ENCODE results near the gene PDE4A.
"Not testable (repeated sequence)": the region's sequence is repeated elsewhere in the genome, so short reads cannot be mapped to it uniquely, and the experiment has no call there.

The PDE4A gene

DNA sequence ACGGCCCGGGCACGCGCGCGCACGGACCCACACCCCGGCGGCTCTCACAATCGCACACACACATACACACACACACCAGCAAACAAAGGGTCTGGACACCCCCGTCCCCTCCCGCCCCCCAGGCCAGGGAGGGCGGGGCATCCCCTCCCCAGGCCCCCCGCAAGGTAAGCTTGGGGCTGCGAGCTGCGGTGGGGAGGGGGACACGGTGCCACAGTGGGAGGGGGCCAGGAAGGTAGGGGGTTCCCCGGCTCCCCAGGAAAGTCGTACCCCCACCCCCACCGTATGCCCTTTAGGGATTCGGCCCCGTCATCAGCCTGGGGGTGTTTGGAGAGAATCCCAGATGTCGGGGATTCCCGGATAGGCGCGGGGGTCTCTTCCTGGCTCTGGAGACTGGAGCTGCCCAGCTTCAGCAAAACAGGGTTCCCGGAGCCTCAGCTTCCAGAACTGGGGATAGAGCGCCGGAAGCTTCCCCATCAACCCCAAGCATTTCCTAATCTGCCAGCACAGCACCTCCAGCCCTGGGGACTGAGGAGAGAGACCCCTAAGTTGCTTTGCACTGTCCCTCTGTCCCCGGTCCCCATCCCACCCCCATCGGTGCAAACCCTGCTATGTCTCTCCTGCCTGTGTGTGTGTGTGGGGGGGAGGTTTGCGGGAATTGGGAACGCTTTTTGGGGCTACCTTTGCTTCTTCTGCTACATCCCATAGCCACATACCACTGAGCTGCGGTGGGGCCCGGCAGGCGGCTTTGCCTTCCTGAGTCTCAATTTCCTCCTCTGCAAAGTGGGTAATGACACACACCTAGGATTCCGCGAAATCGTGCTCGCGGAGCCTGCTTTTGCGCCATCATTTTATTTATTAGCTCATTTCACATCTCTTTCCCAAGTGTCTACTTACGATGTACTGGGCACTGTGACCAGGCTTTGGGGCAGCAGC is 15.2 kb upstream of the PDE4A start:
- DNase-seq, result no peak

DNA sequence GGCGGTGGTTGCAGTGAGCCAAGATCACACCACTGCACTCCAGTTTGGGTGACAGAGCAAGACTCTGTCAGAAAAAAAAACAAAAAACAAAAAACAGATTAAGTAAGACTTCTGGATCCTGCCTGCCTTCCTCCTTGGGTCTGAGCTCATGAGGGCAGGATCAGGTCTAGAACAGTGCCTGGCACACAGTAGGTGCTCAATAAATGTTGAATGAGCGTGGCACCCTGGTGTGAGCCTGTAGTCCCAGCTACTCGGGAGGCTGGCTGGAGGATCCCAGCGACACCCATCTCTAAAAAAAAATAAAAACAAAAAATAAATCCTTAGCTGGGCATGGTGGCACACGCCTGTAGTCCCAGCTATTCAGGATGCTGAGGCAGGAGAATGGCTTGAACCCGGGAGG is 14.1 kb upstream of the PDE4A start:
- no peak for DNase-seq

DNA sequence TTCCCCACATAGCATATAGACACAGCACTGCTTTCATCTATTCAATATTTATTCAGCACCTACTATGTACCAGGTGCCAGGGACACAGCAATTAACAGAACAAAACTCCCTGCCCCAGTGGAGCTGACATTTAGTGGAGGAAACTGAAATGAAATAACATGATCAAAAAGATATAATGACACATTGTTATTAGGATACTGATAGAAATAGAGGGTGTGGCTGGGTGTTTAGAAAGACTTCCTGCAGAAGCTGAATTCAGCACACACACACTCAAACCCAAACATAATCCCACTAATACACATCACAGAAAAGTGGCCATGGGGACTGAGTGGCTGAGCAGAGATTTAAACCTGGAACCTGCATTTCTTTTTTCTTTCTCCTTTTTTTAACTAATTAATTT is 13.2 kb upstream of the PDE4A start:
- DNase-seq, result no peak

DNA sequence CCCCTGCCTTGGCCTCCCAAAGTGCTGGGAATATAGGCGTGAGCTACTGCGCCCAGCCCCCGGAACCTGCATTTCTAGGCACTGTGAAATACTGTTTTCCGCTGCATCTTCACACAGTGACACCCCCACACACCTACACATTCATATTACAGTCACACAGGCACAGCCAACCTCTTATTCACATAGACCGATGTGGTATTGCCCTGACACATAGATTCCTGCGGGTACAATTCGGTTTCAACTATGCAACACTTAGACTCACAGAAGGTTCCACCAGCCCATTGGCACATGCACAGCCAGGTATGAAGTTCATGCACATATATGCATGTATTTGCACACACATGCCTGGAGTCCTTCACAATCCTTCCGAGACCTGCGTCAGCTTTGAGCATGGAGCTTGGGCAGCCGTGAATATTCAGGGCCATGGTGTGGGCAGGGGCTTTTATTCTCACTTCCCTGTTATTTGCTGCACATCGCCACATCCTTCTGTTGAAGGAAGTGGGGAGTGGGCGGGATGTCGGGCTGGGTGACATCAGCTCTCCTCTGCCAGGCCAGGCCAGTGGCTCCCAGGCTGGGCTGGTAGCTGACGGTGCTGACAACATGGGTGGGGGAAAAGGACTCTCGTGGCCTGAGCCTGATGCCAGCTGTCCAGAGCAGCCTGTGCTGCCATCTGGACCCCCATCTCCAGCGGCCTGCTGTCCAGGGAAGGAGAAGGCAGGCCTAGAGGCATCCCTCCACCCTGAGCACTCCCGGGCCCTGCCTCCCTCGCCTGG is 11.6 kb upstream of the PDE4A start:
- DNase-seq, result no peak

DNA sequence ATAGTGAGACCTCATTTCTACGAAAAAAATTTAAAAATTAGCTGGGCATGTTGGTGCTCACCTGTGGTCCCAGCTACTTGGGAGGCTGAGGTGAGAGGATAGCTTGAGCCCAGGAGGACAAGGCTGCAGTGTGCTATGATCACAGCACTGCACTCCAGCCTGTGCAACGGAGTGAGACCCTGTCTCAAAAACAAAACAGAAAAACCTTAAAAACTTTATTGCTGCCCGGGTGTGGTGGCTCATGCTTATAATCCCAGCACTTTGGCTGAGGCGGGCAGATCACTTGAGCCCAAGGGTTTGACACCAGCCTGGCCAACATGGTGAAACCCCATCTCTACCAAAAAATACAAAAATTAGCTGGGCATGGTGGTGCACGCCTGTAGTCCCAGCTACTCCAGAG is 9.1 kb upstream of the PDE4A start:
- not testable (repeated sequence) for DNase-seq

DNA sequence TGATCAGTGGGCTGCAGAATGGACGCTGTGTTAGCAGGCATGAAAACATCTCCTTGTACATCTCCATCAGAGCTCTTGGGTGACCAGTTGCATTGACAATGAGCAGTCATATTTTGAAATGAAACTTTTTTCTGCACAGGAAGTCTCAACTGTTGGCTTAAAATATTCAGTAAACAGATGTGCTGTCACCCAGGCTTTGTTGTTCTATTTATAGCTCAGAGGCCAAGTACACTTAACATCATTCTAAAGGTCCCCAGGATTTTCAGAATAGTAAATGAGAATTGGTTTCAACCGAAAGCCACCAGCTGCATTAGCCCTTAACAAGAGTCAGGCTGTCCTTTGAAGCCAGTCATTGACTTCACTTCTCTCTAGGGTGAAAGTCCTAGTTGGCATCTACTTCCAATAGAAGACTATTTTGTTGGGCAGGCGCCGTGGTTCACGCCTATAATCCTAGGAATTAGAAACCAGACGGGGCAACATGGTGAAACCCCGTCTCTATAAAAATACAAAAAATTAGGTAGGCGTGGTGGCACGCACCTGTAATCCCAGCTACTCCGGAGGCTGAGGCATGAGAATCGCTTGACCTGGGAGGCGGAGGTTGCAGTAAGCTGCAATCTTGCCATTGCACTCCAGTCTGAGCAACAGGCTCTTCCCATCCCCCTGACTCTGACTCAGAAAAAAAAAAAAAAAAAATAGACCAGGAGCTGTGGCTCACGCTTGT is 7.9 kb upstream of the PDE4A start:
- no peak for DNase-seq

DNA sequence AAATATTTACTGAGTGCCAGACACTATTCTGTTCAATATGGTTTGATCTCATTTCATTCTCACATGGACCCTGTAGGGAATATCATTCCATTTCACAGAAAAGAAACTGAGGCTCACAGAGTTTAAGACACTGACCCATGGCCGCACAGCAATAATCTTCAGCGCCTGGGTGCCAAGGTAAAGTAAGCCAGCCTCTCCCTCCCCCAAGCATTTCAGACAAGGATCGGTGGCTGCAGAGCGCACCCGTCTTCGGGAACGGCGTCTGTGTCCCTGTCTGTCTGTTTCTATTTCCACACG is 4.3 kb upstream of the PDE4A start:
- no peak for DNase-seq

DNA sequence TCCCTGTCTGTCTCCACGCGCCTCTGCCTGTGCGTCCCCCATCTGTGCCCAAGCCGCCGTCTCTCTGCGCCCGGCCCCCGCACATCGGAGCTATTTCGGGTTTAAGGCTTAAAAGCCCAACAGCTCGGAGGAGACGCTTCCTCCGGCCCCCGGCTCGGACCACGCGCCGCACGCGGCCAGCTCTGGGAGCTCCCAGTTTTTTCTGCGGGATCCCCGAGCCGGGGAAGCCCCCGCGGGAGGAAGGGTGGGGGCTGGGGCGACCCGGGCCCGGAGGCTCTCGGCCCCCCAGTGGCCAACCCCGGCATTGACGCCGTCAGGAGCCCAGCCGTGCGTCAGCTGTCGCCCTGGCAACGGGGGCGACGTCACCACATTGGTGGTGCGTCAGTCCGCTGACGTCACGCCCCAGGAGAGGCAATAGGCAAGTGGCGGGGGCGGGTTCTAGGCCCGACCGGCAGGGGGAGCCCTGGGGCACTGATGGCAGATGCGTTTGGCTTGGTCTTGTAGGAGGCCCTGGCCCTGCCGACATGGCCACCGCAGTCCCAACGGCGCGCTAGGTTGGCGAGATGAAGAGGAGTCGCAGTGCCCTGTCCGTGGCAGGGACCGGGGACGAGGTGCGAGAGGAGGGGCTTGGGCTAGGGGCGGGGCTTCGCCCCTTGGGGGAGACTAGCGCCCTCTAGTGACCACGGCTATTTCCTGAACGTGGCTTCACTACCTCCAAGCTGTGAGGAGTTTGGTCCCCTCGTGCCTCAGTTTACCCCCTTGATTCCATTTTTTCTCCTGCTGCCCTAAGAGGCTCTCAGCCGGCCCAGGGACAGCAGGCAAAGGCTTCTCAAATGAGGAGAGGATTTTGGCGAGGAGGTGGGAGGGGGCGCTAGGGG is 3.7 kb upstream of the PDE4A start:
- DNase-seq, result peak; percentile 80

DNA sequence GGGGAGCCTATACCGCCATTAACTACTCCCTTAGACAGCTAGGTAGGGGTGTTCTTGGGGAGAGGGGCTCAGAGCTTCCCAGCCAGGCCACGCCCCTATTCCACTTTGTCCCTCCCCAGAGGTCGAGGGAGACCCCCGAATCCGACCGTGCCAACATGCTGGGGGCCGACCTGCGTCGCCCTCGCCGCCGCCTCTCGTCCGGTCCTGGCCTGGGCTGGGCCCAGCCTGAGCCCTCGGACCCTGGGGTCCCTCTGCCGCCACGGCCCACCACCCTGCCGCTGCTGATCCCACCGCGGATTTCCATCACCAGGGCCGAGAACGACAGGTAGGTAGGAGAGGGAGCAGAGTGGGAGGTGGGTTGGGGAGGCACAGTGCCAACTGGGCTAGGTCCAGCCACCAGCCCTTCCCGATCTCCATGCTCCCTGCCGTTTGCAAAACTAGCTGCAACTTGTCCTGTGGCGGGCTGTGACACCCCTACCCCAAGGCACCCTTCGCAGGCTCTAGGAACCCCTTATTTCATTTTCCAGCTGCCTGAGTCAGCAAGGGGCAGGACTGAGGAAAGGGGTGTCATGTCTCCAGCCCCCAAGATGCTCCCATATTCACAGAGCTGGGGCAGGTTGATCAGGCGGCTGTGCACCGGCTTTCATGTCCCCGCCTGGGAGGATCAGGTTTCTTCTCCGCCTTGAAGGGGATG is 2.6 kb upstream of the PDE4A start:
- DNase-seq, result no peak

DNA sequence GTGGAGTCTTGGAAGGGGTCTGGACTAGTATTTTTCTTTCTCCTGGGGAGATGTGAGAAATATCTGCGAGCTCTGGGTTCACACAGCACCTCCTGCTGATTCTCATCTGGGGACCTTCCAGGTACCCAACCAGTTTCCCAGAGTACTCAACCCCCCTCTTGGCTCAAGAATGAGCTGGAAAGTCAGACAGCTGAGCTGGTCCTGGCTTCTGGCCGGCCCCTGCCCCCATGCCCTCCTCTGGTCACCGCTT is 2.2 kb upstream of the PDE4A start:
- DNase-seq, result no peak

DNA sequence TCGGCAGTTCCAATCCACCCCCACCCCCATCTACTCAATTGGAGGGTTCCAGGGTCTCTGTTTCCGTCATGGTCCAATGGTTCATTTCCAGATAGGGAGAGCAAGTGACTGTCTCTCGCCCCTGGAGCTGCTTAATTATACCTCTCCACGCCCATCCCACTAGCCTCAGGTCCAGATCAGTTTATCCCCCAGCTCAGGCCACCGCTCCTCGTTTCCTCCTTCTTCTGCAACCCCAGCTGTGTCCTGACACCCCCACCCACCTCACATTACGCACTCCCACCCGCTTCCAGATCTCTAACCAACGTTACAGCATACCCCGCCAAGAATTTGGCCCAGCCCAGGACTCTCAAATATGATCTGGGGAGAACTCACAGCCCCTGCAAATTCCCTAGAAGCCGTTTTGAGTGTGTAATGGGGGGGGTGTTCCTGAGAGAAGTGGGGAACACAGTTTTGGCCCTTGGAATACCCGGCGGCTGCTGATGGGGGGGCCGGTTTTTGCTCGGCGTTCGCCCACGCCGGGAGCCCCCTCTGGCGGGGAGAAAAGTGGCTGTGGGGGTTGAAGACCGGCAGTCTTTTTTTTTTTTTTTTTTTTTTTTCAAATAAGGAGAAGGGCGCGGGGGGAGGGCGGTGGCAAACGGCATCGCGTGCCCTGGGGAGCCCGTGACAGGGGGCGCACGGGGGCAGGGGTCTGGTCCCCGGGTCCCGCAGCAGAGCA is 1.7 kb upstream of the PDE4A start:
- DNase-seq, result no peak

DNA sequence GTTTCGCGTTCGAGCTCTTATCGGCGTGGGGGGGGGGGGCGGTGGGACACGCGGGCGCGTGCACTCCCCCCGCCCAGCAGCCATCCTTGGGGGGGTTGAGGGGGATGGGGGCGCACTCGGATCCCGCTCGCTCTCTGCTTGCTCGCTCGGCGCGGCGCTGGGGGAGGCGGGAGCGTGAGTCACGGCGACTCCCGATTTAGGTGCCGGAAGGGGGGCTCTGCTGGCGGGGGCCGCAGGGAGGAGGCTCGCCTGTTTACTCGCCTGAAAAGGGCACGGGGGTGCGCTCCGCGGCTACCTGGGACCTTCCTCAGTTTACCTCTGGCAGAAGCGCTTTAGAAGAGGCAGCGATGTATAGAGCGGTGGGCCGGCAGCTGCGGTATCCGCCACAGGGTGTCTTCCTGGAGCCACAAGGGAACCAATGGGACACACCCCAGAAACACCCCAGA is 1.1 kb upstream of the PDE4A start:
- no peak for DNase-seq

DNA sequence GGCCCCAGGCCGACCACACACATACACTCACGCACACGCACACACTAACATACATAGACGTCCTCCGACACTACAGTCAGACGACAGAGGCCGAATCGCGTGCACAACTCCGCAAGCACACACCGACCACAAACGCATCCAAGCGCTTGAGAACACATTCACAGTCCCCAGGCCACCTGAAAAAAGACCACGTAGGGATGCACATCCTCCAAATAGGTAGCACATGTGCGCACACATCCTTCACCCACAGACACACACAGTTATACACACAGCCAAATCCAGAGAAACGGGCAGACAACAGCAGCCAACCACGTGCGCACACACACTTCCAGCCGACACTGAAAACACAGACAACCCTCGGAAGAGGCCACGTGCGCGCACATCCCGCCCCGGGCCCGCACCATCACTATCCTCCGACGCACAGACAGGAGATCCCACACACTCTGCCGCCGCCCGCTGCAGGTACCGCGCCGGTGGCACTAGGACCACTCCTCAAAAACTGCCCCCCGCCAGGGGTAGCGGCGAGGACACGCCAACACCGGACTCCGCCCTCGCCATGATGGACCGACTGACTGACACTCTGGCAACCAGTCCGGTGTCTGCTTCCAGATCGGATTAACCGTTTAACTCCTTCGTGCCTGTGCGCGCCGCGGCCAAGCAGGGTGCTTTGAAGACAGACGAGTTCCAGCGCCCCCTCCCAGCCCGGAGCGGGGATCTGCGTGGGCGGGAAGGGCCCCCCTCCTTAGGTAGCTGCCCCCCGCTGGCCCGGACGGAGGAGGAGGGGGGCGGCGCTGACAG is 493 bp upstream of the PDE4A start:
- peak; percentile 70 for DNase-seq

DNA sequence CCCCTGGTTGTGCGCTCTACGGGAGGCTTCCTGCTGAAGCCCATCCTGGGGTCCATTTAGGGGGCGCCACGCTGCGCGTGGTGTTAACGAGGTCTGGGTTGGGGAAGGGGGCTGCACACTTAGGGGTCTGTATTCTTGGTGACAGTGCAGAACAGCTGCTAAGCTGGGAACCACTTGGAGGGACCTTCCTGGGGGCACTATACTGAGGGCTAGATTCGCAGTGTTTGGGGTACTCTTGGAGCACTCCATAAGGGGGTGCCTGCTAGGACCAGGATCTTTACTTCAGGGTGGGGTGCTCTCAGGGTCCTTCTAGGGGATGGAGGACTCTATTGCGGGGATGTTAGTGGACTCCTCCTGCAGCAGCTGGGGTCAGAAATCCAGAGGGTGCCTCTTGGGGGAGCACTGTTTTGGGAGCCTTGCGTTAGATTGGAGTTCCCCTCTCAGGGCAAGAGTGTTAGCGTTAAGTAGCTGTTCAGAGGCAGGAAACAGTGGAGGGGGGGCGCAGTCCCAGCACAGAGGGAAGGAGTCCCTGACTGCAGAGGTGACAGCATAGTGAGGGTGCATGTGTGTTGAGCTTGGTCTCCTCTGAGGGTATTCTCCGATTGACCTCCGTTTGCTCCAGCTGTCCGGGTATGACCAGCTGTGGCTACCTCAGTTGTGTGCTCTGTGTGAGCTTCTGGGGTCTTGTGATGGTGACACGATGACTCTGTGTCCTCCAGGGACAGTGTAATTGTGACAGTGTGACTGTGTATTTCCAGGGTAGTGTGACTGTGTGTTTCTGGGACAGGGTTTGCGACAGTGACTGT is 1.1 kb downstream of the PDE4A start:
- no peak for DNase-seq

DNA sequence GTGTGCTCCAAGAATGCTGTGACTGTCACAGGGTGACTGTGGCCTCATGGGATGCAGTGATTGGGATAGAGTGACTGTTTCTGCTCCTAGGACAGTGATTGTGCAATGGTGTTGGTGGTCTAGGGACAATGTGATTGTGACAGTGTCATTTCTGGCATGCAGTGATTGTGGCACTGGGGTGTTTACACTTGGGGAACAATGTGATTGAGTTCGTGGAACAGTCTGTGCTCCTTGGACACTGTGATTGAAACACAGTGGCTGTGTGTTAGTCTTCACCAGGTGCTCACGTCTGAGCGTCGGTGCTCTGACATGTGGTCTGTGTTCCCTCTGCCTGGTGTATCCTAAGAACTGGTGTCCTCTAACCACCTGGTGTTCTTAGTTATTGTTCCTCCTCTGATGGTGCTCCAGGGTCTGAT is 1.7 kb downstream of the PDE4A start:
- no peak for DNase-seq

DNA sequence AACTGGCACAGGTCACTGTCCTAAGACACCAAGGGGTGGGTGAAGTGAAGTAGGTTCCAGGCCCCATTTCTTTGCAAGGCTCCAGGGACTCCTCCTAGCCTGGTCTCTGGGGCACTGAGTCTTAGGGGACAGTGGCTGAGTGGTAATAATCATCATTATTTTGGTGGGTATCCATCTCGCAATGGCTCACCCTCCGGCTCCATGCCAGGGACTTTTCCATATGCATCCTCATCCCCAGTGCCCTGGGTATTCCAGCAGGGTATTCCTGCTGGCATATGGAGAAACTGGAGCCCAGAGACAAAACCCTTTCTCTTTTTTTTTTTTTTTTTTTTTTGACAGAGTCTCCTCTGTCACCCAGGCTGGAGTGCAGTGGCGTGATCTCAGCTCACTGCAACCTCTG is 2.5 kb downstream of the PDE4A start:
- DNase-seq, result no peak

DNA sequence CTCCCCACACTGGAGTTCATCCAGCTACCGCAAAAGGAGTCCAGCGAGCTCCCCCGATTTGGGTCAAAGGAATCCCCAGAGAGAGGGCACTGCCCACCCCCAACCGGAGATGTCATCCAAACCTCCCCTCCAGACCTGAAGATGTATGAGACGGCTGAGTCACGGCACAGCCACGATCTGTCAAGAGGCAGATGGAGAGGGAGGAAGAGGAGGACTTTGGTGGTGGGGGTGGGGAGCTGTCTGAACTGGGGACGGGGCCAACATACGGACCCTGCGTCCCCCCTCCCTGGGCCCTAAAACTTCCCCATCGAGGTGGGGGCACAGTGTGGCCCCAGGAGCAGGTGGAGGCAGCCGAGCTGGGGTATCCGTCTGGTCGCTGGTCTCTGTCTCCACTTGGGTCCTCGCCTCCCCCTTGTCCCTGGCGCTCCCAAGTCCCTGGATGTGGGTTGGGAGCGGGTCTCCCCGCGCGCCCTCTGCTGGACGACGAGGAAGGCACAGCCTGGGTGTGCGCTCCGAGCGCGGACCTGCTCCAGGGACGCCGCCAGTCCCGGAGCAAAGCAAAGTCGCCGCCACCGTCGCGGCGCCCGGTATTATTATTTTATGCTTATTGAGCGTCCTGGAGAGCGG is 3.8 kb downstream of the PDE4A start:
- DNase-seq, result peak; percentile 75

DNA sequence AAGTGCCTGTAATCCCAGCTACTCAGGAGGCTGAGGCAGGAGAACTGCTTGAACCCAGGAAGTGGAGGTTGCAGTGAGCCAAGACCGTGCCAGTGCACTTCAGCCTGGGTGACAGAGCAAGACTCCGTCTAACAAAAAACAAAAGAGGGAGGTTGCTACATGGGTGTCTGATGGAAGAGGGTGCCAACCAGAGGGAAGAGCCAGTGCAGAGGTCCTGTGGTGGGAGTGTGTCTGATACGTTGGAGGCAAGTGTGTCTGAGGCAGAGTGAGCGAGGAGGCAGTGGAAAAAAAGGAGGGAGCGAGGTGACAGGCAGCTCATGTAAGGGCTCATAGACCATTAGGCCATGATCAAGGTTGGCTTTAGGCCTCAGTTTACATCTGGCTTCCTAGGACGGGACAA is 6.8 kb downstream of the PDE4A start:
- DNase-seq, result no peak

DNA sequence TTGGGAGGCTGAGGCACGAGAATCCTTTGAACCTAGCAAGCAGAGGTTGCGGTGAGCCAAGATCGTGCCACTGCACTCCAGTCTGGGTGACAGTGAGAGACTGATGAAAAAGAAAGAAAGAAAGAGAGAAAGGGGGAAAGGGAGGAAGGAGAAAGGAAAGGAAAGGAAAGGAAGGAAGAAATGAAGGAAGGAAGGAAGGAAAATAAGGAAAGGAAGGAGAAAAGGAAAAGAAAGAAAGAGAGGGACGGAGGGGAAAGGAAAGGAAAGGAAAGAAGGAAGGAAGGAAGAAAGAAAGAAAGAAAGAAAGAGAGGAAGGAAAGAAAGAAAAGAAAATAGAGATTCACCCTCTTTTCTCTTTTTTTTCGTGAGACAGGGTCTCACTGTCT is 8.7 kb downstream of the PDE4A start:
- DNase-seq, result no peak

Data from fibroblast of skin of back (primary cell).